Measurements from ENCODE around the gene RAD51B. TPM values are rescaled to one million over a fixed set of nuclear protein-coding genes. Genes with fewer than 3 reads are reported as not detected.

Gene RAD51B
- total RNA-seq, 1 experiment from 2014 or later = 16.7 TPM

DNA sequence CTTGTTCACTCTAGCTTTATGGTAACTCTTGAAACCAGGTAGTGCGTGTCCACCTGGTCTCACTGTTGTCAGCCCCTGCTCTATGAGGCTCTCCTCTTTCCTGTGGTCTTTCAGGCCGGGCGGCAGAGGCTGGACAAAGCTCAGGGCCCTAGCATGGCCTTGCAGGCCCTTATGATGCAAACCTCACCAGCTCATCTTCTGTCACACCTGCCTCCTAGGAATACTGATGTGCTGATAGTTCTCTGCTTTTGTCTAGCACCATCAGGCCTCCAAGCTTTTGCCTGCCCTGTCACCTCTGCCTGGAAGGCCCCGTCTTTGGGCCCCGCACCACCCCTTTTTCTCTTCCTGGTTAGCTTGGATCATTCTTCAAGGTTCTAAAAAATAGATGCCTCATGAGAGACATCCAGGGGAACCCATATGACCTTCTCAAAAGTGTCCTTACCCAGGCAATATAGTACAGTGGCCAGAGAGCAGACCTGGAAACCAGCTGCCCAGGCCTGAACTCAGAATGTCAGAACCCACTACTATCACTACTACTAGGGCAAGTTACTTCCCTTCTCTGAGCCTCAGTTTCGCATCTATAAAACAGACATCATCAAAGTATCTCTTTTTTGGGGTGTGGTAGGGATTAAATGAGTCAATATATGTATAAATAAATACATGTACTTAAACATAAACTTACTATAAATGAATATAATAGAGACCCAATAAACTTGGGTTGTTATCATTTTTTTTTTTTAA, 881.6 kb downstream of the RAD51B start:
- no peak overlapping the region for H2AFZ ChIP-seq (ENCODE audit: low read length)
- H2BK15ac ChIP-seq (ENCODE audit: low read depth, low read length) = no peak overlapping the region
- peaks cover 0 to 9% of the 10 kb centered on the region in 2 experiments; a peak in 2 of 4 replicates for H3K4me1 Mint-ChIP-seq
- H3K23me2 ChIP-seq (ENCODE audit: insufficient read length, low read depth, low read length, poor library complexity, severe bottlenecking) = no peaks in the 10 kb centered on the region
- no peaks in the 10 kb centered on the region for H4K20me1 ChIP-seq (ENCODE audit: control insufficient read depth, insufficient read depth, insufficient read length)
- H3K4me3 Mint-ChIP-seq = no peak overlapping the region
- no peak overlapping the region for H2BK120ac ChIP-seq (ENCODE audit: low read depth, low read length, poor library complexity, severe bottlenecking)
- H3T11ph ChIP-seq (ENCODE audit: low read length) = no peak overlapping the region
- H3K23ac ChIP-seq (ENCODE audit: insufficient read length, low read depth, low read length) = no peak overlapping the region
- H3K4me2 ChIP-seq (ENCODE audit: insufficient read depth, insufficient read length, low read length) = no peak overlapping the region
- no peaks in the 10 kb centered on the region; the same call in 1 of the 2 replicates for H3K27me3 Mint-ChIP-seq (ENCODE audit: low read depth)
- no peak overlapping the region for H3K14ac ChIP-seq (ENCODE audit: insufficient read depth, low read length)
- no peak overlapping the region for H4K8ac ChIP-seq (replicated peaks; ENCODE audit: insufficient read length, low read depth, low read length)
- H4K5ac ChIP-seq (ENCODE audit: insufficient read length, low read depth, low read length) = no peak overlapping the region
- H2BK5ac ChIP-seq (ENCODE audit: insufficient read length, low read length) = no peak overlapping the region
- no CpG with 5 or more reads among the region's 6 CpGs for WGBS (ENCODE audit: extremely low coverage, insufficient read length, low lambda C conversion rate)
- no peak overlapping the region; a peak in 1 of 7 replicates for H3K27ac Mint-ChIP-seq
- no peak overlapping the region for H2BK20ac ChIP-seq (ENCODE audit: low read depth, low read length, poor library complexity, severe bottlenecking)
- H3K18ac ChIP-seq (ENCODE audit: insufficient read length, low read depth, low read length) = no peak overlapping the region
- no peak overlapping the region for H2AK5ac ChIP-seq (ENCODE audit: insufficient read length, low read length)
- H3K4me1 ChIP-seq (ENCODE audit: insufficient read depth, low read length) = no peaks in the 10 kb centered on the region
- no peak for DNase-seq
- no peak overlapping the region for H2BK12ac ChIP-seq (ENCODE audit: insufficient read length, low read depth, low read length)
- no peak for TF ChIP-seq CTCF (conservative IDR thresholded peaks at IDR 0.05)
- no peak overlapping the region for H4K91ac ChIP-seq (ENCODE audit: insufficient read length, low read depth, low read length)
- no peak overlapping the region for H3K27ac ChIP-seq (ENCODE audit: insufficient read length, low read depth, low read length)
- peaks cover 4% of the 10 kb centered on the region for H3K9me3 ChIP-seq (ENCODE audit: control insufficient read depth, low read depth, low read length)
- H3K9ac ChIP-seq (ENCODE audit: extremely low read depth, insufficient read length, low read length) = no peak overlapping the region
- H3K79me1 ChIP-seq (ENCODE audit: insufficient read depth, low read depth, low read length, poor library complexity, severe bottlenecking) = no peaks in the 10 kb centered on the region
- H3K9me3 Mint-ChIP-seq = peaks cover 6 to 14% of the 10 kb centered on the region in 2 experiments; a peak in 4 of 5 replicates
- no peaks in the 10 kb centered on the region for H3K79me2 ChIP-seq (ENCODE audit: insufficient read depth, low read length)
- H3K27me3 ChIP-seq (ENCODE audit: insufficient read depth, low read length) = no peaks in the 10 kb centered on the region
- no peak overlapping the region for H3K56ac ChIP-seq (ENCODE audit: insufficient read length, low read depth, low read length)
- no peak overlapping the region for H3K4ac ChIP-seq (ENCODE audit: low read depth, low read length)
- H3K36me3 Mint-ChIP-seq (ENCODE audit: insufficient read depth in 1 of 3, low read depth in 3 of 3) = peaks cover 0 to 10% (median 6%) of the 10 kb centered on the region in 3 experiments; a peak in 4 of 7 replicates
